ENCODE measurements around the gene MARCHF10. TPM values are rescaled to one million over a fixed set of nuclear protein-coding genes. Genes with fewer than 3 reads are reported as not detected.
"Not testable (repeated sequence)": the region's sequence is repeated elsewhere in the genome, so short reads cannot be mapped to it uniquely, and the experiment has no call there.

MARCHF10 gene
- total RNA-seq, 2 experiments from 2014 or later, result not detected

DNA sequence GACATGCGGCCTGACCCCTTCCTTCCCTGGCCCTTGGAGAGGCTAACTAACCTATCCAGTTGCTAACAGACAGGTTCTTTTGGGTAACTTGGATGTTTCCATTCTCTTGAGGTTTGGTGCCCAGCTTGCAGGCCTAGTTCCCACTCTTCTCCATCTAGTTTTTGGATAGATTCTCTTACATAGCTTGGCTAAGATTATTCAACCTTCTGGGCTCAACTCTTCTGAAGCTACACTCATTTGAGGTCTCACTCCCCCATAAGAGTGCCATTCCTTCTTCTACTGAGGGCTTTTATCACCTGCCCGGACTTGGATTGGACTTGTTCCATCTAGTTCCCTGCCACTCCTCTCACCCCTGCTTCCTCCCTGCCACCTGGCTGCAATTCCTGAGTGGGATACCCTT lies 44.1 kb upstream of the MARCHF10 start:
- Mint-ChIP-seq H3K4me3 (no peak overlapping the region), H3K27ac (no peak overlapping the region), H3K4me1 (ENCODE audit: low read depth) (no peaks in the 10 kb centered on the region), H3K27me3 (peaks cover 6% of the 10 kb centered on the region), H3K9me3 (no peaks in the 10 kb centered on the region), H3K36me3 (ENCODE audit: low read depth) (no peaks in the 10 kb centered on the region)
- POLR2A ChIA-PET, result interaction anchor here (0.6 kb wide), 1 partner anchor 1304 kb away, joined by 3 read pairs; no protein-coding TSS in a partner anchor
- TF ChIP-seq CTCF (IDR thresholded peaks at IDR 0.05), result no peak
- CTCF ChIA-PET, result no interaction called here
- intact Hi-C loops (cut with micrococcal nuclease), result no loop called here
- ATAC-seq (no peak), DNase-seq (no peak)

GRCh38 chr17:62849591-62850415 lies 41.7 kb upstream of the MARCHF10 start:
- DNase-seq; H3K4me3 Mint-ChIP-seq; ATAC-seq; H3K27ac Mint-ChIP-seq; CTCF ChIA-PET; H3K27me3 Mint-ChIP-seq; POLR2A ChIA-PET; H3K36me3 Mint-ChIP-seq (ENCODE audit: low read depth); intact Hi-C loops (cut with micrococcal nuclease); H3K9me3 Mint-ChIP-seq; H3K4me1 Mint-ChIP-seq (ENCODE audit: low read depth): not testable (repeated sequence)

DNA sequence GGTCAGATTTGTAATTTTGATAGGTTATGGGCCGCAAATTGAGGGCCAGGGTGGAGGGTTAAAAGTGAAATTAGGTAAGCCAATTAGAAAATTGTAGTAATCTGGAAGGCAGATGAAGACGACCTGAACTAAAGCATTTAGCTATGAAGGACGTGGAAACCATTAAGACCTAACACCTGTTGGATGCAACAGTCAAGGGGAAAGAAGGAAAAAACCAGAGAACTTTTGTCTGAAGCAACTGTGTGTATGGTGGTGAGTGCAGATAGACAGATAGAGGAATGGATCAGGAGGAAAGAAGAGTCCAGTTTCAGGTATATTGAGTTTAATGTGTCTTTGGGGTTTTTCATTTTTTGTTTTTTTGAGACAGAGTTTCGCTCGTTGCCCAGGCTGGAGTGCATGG lies 40.2 kb upstream of the MARCHF10 start:
- intact Hi-C loops (cut with micrococcal nuclease), result no loop called here
- H3K27ac Mint-ChIP-seq, result no peak overlapping the region
- ChIA-PET CTCF (no interaction called here), POLR2A (no interaction called here)
- H3K9me3 Mint-ChIP-seq, result no peaks in the 10 kb centered on the region
- no peak for ATAC-seq
- no peak for TF ChIP-seq CTCF (IDR thresholded peaks at IDR 0.05)
- peaks cover 2% of the 10 kb centered on the region for H3K27me3 Mint-ChIP-seq
- no peak for DNase-seq
- H3K4me1 Mint-ChIP-seq (ENCODE audit: low read depth), result no peaks in the 10 kb centered on the region
- H3K36me3 Mint-ChIP-seq (ENCODE audit: low read depth), result no peaks in the 10 kb centered on the region
- H3K4me3 Mint-ChIP-seq, result no peak overlapping the region

- intact Hi-C loops (cut with micrococcal nuclease), result no loop called here
- H3K4me1 Mint-ChIP-seq (ENCODE audit: low read depth), result no peaks in the 10 kb centered on the region
- H3K36me3 Mint-ChIP-seq (ENCODE audit: low read depth), result no peaks in the 10 kb centered on the region
- ChIA-PET POLR2A (no interaction called here), CTCF (no interaction called here)
- H3K27me3 Mint-ChIP-seq, result no peaks in the 10 kb centered on the region
- H3K9me3 Mint-ChIP-seq, result no peaks in the 10 kb centered on the region
- no peak overlapping the region for H3K27ac Mint-ChIP-seq
- ATAC-seq, result no peak
- DNase-seq, result no peak
- no peak overlapping the region for H3K4me3 Mint-ChIP-seq
- no peak for TF ChIP-seq CTCF (IDR thresholded peaks at IDR 0.05)
Observed at GRCh38 chr17:62847426-62847825, 39.3 kb upstream of the MARCHF10 start.

GRCh38 chr17:62840871-62841270 lies 32.8 kb upstream of the MARCHF10 start:
- H3K36me3 Mint-ChIP-seq (ENCODE audit: low read depth), result no peaks in the 10 kb centered on the region
- H3K27ac Mint-ChIP-seq, result no peak overlapping the region
- intact Hi-C loops (cut with micrococcal nuclease), result no loop called here
- H3K4me1 Mint-ChIP-seq (ENCODE audit: low read depth), result no peaks in the 10 kb centered on the region
- no peak overlapping the region for H3K4me3 Mint-ChIP-seq
- H3K9me3 Mint-ChIP-seq, result peaks cover 2% of the 10 kb centered on the region
- peaks cover 9% of the 10 kb centered on the region for H3K27me3 Mint-ChIP-seq
- TF ChIP-seq CTCF (IDR thresholded peaks at IDR 0.05), result no peak
- no peak for DNase-seq
- ATAC-seq, result no peak
- ChIA-PET POLR2A (no interaction called here), CTCF (no interaction called here)

GRCh38 chr17:62833816-62834215 lies 25.7 kb upstream of the MARCHF10 start:
- H3K36me3 Mint-ChIP-seq (ENCODE audit: low read depth); H3K27ac Mint-ChIP-seq; ATAC-seq; intact Hi-C loops (cut with micrococcal nuclease); CTCF ChIA-PET; H3K9me3 Mint-ChIP-seq; DNase-seq; H3K4me1 Mint-ChIP-seq (ENCODE audit: low read depth); H3K4me3 Mint-ChIP-seq; H3K27me3 Mint-ChIP-seq; POLR2A ChIA-PET: not testable (repeated sequence)

Data from activated CD8-positive, alpha-beta T cell treated with anti-CD3 and anti-CD28 coated beads for 36 hours (primary cell).